GM21367 (cell line): ENCODE data around the gene KIF2A.
A peak's percentile ranks its signal among the peaks of the same experiment; 100 is the strongest.

Experiments
- ATAC-seq: cut with Tn5 transposase; IDR thresholded peaks from one replicate; pipeline ENCODE4 v1.9.1; 2021; ENCODE audit not compliant: unreplicated experiment

KIF2A gene

GRCh38 chr5:62305715-62306322 lies at the start of gene KIF2A:
TSS of gene KIF2A (plus strand) at chr5:62306206. CDS start at chr5:62306473, 267 bp downstream.
- peak; percentile 90 for ATAC-seq

GRCh38 chr5:62257020-62257367 lies 49.0 kb upstream of the KIF2A start:
- ATAC-seq, result no peak

- ATAC-seq, result no peak
These were observed 47.4 kb upstream of the KIF2A start for GRCh38 chr5:62258654-62259053.

GRCh38 chr5:62259699-62260250 lies 46.2 kb upstream of the KIF2A start:
- ATAC-seq, result no peak

GRCh38 chr5:62260513-62260912 lies 45.5 kb upstream of the KIF2A start:
- ATAC-seq, result no peak

GRCh38 chr5:62263401-62263800 lies 42.6 kb upstream of the KIF2A start:
- no peak for ATAC-seq

GRCh38 chr5:62265648-62266112 lies 40.3 kb upstream of the KIF2A start:
- ATAC-seq, result no peak

- ATAC-seq, result no peak
These were observed 39.4 kb upstream of the KIF2A start for GRCh38 chr5:62266573-62266972.

GRCh38 chr5:62268234-62268633 lies 37.8 kb upstream of the KIF2A start:
- no peak for ATAC-seq

- no peak for ATAC-seq
These were observed 37.2 kb upstream of the KIF2A start for GRCh38 chr5:62268792-62269191.

- ATAC-seq, result no peak
These were observed 34.6 kb upstream of the KIF2A start for GRCh38 chr5:62271370-62271769.

GRCh38 chr5:62271870-62272269 lies 34.1 kb upstream of the KIF2A start:
- ATAC-seq, result no peak

- no peak for ATAC-seq
These were observed 32.3 kb upstream of the KIF2A start for GRCh38 chr5:62273687-62274086.

GRCh38 chr5:62275581-62275980 lies 30.4 kb upstream of the KIF2A start:
- no peak for ATAC-seq

GRCh38 chr5:62281411-62281810 lies 24.6 kb upstream of the KIF2A start:
- no peak for ATAC-seq

GRCh38 chr5:62282064-62282463 lies 23.9 kb upstream of the KIF2A start:
- ATAC-seq, result no peak

- no peak for ATAC-seq
These were observed 23.0 kb upstream of the KIF2A start for GRCh38 chr5:62283005-62283404.

- no peak for ATAC-seq
These were observed 22.1 kb upstream of the KIF2A start for GRCh38 chr5:62283861-62284260.

- peak; percentile 59 for ATAC-seq
These were observed 20.8 kb upstream of the KIF2A start for GRCh38 chr5:62284946-62285891.

GRCh38 chr5:62286834-62287233 lies 19.2 kb upstream of the KIF2A start:
- no peak for ATAC-seq

GRCh38 chr5:62287237-62287636 lies 18.8 kb upstream of the KIF2A start:
- no peak for ATAC-seq

GRCh38 chr5:62288118-62288517 lies 17.9 kb upstream of the KIF2A start:
- ATAC-seq, result no peak
